Astrocyte of the spinal cord (primary cell): ENCODE measurements around the gene GRK7.
"Not testable (repeated sequence)": the region's sequence is repeated elsewhere in the genome, so short reads cannot be mapped to it uniquely, and the experiment has no call there.

Experiments
- DNase-seq: peaks from one replicate; pipeline ENCODE4 v3.0.0; 2011; ENCODE audit warnings: low read depth, low spot score
- H3K4me3 ChIP-seq: 2 replicates; pipeline ENCODE4 v1.5.1; 2011; ENCODE audit warnings: low read depth, mild to moderate bottlenecking, low read length, moderate library complexity
- CTCF ChIP-seq: IDR thresholded peaks from 2 replicates; pipeline ENCODE4 v1.5.1; 2012; ENCODE audit warnings: low read depth, mild to moderate bottlenecking, low read length, inconsistent platforms
- in situ Hi-C: cut with HindIII; loops from 2 replicates; pipeline ENCODE4 v1.10.0; 2017; ENCODE audit warnings: low sequenced_read_pairs

The GRK7 gene

GRCh38 chr3:141788149-141788548 is 24.9 kb downstream of the GRK7 start:
- no peak for TF ChIP-seq CTCF
- H3K4me3 ChIP-seq: no peak overlapping the region
- no peak for DNase-seq
- in situ Hi-C loops: no loop called here

GRCh38 chr3:141788750-141789149 is 25.5 kb downstream of the GRK7 start:
- H3K4me3 ChIP-seq, in situ Hi-C loops, DNase-seq: not testable (repeated sequence)

GRCh38 chr3:141789281-141789680 is 26.1 kb downstream of the GRK7 start:
- in situ Hi-C loops: no loop called here
- no peak for TF ChIP-seq CTCF
- no peak overlapping the region for H3K4me3 ChIP-seq
- no peak for DNase-seq

- DNase-seq: no peak
- in situ Hi-C loops: no loop called here
- H3K4me3 ChIP-seq: no peak overlapping the region
- no peak for TF ChIP-seq CTCF
These were observed 27.0 kb downstream of the GRK7 start for GRCh38 chr3:141790171-141790570.

- in situ Hi-C loops: no loop called here
- no peak overlapping the region for H3K4me3 ChIP-seq
- no peak for TF ChIP-seq CTCF
- no peak for DNase-seq
These were observed 29.3 kb downstream of the GRK7 start for GRCh38 chr3:141792495-141792894.

GRCh38 chr3:141793476-141794260 is 30.5 kb downstream of the GRK7 start:
- no peak for DNase-seq
- H3K4me3 ChIP-seq: no peak overlapping the region
- in situ Hi-C loops: no loop called here
- TF ChIP-seq CTCF: no peak

- TF ChIP-seq CTCF: no peak
- H3K4me3 ChIP-seq: no peak overlapping the region
- no peak for DNase-seq
- in situ Hi-C loops: no loop called here
These were observed 32.1 kb downstream of the GRK7 start for GRCh38 chr3:141795276-141795675.
